Measurements from ENCODE around the gene STK39.

The STK39 gene

DNA sequence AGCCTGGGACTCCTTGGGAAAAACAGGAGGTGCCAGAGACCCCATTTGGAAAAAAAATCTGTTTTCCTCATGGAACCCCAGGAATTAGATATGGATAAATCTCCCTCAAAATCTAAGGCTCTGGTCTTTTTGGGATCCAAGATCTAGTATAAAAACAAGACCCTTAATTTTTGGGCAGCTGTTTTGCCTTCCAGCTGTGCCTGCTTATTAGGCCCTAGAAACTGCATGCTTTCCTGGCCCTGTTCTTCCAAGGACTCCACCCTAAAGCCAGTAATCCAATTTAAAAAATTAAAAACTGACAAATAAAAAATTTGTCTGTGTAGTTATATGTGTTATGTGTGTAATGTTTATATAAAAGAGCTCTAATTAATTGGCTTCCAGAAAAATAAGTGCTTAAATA, 274.6 kb downstream of the STK39 start:
- no peak overlapping the region for H3K4me3 ChIP-seq (replicated peaks; ENCODE audit: low read depth, low read length)
- TF ChIP-seq, protein P1, sequence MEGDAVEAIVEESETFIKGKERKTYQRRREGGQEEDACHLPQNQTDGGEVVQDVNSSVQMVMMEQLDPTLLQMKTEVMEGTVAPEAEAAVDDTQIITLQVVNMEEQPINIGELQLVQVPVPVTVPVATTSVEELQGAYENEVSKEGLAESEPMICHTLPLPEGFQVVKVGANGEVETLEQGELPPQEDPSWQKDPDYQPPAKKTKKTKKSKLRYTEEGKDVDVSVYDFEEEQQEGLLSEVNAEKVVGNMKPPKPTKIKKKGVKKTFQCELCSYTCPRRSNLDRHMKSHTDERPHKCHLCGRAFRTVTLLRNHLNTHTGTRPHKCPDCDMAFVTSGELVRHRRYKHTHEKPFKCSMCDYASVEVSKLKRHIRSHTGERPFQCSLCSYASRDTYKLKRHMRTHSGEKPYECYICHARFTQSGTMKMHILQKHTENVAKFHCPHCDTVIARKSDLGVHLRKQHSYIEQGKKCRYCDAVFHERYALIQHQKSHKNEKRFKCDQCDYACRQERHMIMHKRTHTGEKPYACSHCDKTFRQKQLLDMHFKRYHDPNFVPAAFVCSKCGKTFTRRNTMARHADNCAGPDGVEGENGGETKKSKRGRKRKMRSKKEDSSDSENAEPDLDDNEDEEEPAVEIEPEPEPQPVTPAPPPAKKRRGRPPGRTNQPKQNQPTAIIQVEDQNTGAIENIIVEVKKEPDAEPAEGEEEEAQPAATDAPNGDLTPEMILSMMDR (IDR thresholded peaks at IDR 0.05; ENCODE audit: low read length, missing control alignments) = no peak
- no peak for DNase-seq (ENCODE audit: low read depth)

DNA sequence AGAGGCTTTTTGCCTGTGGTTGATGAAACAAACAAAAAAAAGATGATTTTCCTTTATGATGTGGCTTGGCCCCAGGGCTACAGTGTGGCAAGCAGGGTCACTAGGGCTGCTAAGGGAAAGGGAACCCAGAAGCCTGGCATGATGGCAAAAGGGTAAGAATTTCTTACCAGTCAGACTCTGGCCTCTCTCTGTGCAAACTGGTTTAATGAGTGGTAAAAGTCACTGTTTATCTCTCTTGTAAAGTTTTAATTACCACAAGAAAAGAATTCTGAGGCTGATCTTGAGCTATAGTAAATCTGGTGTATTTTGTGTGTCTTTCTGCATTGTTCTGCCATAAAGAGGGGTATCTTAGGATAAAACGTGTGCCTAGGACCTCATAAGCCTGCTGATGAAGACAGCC, 275.4 kb downstream of the STK39 start:
- TF ChIP-seq, protein P1 (IDR thresholded peaks at IDR 0.05; ENCODE audit: low read length, missing control alignments) = no peak

DNA sequence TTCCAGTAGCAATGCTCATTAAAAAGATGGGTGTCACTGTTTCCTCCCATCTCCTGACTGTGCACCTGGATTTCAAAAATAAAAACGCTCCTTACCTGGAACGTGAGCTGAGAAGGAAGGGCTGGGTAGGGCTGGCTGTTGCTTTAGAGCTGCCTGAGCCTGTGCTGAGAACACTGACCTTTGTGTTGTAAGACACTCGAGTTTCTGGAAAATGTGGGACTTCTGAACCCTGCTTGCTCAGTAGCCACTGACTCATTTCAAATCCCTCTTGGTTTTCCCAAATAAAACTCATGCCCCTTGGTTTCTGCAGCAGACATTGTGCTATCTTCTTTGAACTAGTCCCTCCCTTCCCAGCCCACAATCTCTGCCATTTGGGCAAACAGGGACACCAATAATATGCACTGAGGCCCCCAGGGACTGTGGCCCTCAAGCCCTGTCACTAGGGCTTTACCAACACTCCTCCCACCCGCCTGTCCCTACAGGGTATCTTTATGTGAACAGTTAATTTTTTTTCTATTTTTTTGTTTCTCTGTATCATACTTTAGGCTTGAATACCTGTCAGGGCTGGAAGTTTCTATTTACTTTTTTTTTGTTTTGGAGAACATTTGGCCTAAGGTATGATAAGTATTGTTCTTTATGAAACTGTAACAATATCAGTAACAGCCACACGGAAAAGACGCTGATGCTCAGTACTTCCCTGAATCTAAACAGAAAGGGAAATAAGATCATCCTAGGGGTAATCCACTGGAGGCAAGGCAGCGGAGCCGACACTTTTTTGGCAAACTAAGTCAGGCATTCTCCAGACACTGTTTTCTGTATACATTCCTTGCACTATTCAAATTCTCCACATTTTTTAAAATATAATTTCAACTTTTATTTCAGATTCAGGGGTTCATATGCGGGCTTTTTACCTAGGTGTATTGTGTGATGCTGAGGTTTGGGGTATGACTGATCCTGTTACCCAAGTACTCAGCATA, 280.2 kb downstream of the STK39 start:
- no peak for DNase-seq (ENCODE audit: low read depth)
- TF ChIP-seq, protein P1 (IDR thresholded peaks at IDR 0.05; ENCODE audit: low read length, missing control alignments) = no peak
- no peak overlapping the region for H3K4me3 ChIP-seq (replicated peaks; ENCODE audit: low read depth, low read length)

More for the DNA sequence above, 275.4 kb downstream of the STK39 start:
- no peak overlapping the region for H3K4me3 ChIP-seq (replicated peaks; ENCODE audit: low read depth, low read length)
- no peak for DNase-seq (ENCODE audit: low read depth)

DNA sequence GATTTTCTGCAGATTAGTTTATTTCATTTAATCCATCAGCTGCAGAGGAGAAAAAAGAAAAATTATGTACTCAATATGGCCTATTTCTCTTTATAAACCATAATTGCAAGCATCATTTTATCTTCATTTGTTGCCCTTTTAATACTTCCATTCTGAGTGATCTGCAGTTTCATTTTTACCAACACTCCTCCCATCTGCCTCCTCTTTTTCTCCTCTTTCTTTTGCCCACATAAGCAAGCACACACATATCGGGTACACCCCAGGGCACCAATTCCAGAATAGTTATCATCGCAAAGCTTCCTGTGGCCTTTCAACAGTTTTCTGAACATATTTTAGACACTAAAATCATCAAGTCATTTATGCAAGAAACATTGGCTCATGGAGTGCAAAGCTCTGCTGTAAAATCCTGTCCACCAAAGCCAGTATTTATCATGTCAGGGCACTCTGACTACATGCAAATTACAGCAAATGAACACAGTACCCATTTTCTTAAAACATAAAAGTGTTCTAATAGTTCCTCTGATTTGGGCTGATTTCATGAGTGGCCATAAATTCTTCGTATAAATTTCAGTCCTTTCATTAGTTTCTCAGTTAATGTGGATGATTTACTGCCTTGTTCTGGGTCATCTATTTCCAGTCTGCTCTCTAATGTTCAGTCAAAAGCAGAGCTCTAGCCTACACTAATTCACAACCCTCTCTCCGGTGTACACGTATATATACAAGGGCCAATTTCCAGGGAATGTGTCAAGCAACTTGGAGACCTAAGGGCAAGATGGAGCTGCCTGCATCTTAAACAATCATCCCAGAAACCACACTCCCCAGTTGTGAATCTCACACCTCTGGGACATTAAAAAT, 281.3 kb downstream of the STK39 start:
- TF ChIP-seq, protein P1 (IDR thresholded peaks at IDR 0.05; ENCODE audit: low read length, missing control alignments) = no peak
- H3K4me3 ChIP-seq (replicated peaks; ENCODE audit: low read depth, low read length) = no peak overlapping the region
- DNase-seq (ENCODE audit: low read depth) = no peak

DNA sequence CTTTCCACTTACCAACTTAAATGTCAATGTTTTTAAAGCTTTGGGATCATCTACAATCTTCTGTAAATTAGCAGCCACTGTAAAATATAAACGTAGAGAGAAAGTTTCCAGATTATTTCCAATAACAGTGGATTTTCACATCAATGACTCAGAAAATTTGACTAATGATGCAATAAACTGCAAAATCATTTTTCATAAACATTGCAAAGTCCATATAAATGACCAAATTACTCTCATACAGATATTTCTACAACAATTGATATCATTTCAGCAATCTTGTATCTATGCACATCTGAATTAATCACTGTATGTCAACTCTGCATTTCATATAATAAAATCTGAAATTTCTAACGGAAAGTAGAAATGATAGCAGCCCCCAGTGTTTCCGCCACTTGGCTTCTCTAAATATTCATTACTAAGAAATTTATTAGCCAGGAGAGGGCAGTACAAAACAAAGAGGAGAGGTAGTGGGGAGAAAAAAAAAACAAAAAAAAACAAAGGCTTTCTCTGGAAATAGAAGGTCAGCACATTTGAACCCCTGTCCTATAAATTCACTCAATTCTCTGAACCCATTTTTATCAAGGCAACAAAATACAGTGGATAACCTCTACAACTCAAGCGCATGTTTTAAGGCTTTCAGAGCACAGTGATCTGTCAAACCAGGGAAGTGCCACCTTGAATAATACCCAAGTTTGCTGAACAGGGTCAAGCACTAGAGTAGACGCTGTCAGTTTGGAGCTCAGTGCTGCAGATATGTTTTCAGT, 282.6 kb downstream of the STK39 start:
- TF ChIP-seq, protein P1 (IDR thresholded peaks at IDR 0.05; ENCODE audit: low read length, missing control alignments) = peak; percentile 38
- peak; percentile 33 for DNase-seq (ENCODE audit: low read depth)
- no peak overlapping the region for H3K4me3 ChIP-seq (replicated peaks; ENCODE audit: low read depth, low read length)

DNA sequence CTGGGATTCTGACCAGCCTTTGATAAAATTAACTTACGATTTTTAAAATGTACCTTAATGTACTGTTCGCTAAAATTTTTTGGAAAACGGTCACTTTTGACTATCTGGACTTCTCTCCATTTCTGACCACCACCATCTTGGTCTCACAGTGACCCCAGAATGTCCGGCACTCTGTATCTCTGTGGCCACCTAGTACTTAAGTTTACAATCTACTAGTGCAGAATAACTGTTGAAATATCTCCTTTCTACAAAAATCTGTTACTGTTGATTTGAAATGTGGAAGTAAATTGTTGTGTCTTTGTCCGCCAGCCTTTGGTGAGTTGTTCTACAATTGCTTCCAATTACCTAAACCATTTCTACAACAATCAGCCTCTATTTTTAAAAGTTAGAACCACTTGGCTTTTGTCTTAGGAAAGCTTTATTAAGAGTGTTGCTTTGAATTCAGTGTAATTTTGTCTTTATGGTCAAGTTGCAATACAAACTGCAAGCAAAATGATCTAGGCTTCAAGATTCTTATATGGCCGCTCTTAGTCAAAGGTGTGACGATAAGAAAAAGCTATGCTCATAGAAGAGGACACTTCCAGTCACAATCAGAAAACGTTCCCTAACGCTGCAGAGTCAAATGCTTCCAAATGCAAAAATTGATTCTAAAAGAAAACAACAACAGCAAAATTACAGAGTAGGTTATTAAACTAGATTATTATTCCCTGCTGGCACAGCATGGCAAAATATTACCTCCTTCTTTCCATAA, 283.3 kb downstream of the STK39 start:
- TF ChIP-seq, protein P1 (IDR thresholded peaks at IDR 0.05; ENCODE audit: low read length, missing control alignments) = no peak
- no peak overlapping the region for H3K4me3 ChIP-seq (replicated peaks; ENCODE audit: low read depth, low read length)
- no peak for DNase-seq (ENCODE audit: low read depth)
